Hematopoietic multipotent progenitor cell treated with erythropoietin and hydrocortisone succinate and interleukin-3 and kit ligand, for 8 days (in vitro differentiated cells): Measurements from ENCODE around the gene PSEN1.

Experiments used
- DNase-seq: peaks from one replicate; pipeline ENCODE4 v3.0.0-alpha.2; 2015

PSEN1 gene

GRCh38 chr14:73241481-73242165 lies 105.3 kb downstream of the PSEN1 start:
- no peak for DNase-seq

- no peak for DNase-seq
Measured at GRCh38 chr14:73242357-73242901, 106.1 kb downstream of the PSEN1 start.

GRCh38 chr14:73243341-73243740 lies 107.0 kb downstream of the PSEN1 start:
- no peak for DNase-seq

- DNase-seq = no peak
Measured at GRCh38 chr14:73243748-73244147, 107.4 kb downstream of the PSEN1 start.

GRCh38 chr14:73244541-73245290 lies 108.4 kb downstream of the PSEN1 start:
- DNase-seq = no peak

GRCh38 chr14:73245480-73246325 lies 109.4 kb downstream of the PSEN1 start:
- peak; percentile 45 for DNase-seq

- no peak for DNase-seq
Measured at GRCh38 chr14:73246387-73247150, 110.3 kb downstream of the PSEN1 start.

- no peak for DNase-seq
Measured at GRCh38 chr14:73248108-73248868, 112.0 kb downstream of the PSEN1 start.

GRCh38 chr14:73249108-73249507 lies 112.8 kb downstream of the PSEN1 start:
- no peak for DNase-seq

GRCh38 chr14:73249564-73250316 lies 113.4 kb downstream of the PSEN1 start:
- no peak for DNase-seq

GRCh38 chr14:73250317-73250713 lies 114.0 kb downstream of the PSEN1 start:
- DNase-seq = no peak

- no peak for DNase-seq
Measured at GRCh38 chr14:73250781-73251500, 114.6 kb downstream of the PSEN1 start.

GRCh38 chr14:73251516-73252215 lies 115.4 kb downstream of the PSEN1 start:
- no peak for DNase-seq

- DNase-seq = no peak
Measured at GRCh38 chr14:73252491-73253322, 116.4 kb downstream of the PSEN1 start.

GRCh38 chr14:73253323-73253610 lies 117.0 kb downstream of the PSEN1 start:
- DNase-seq = no peak

- DNase-seq = no peak
Measured at GRCh38 chr14:73253721-73254120, 117.4 kb downstream of the PSEN1 start.

GRCh38 chr14:73254247-73255004 lies 118.1 kb downstream of the PSEN1 start:
- DNase-seq = no peak

GRCh38 chr14:73255005-73255400 lies 118.7 kb downstream of the PSEN1 start:
- DNase-seq = no peak
